Spleen (tissue), 7 donors: ENCODE data around the gene TCHH.

Experiments used
- POLR2A ChIP-seq, 3 donors: fragments of 450-650 bp; IDR thresholded peaks; one replicate each; pipeline ENCODE4 v1.5.1; 2017; ENCODE audit warnings: antibody characterized with exemption in 3 of 3, mild to moderate bottlenecking in 1 of 3
- POLR2AphosphoS5 ChIP-seq, 3 donors: sonication (generic); formaldehyde crosslinking; IDR thresholded peaks; one replicate each; pipeline ENCODE4 v1.5.1; 2017; ENCODE audit warnings: antibody characterized with exemption in 3 of 3
- TF ChIP-seq, protein P1 (sequence below), 11 experiments: fragments of 200-600 bp in 7 of 11; fragments of 450-650 bp in 4 of 11; sonication (generic) in 4 of 11; IDR thresholded peaks in 8 of 11; conservative IDR thresholded peaks in 3 of 11; 1 replicate in 7 of 11; 2 replicates in 4 of 11; pipeline versions ENCODE4 v1.4.0 to v1.8.0; 2016 to 2021; ENCODE audit warnings: antibody characterized with exemption in 11 of 11, inconsistent platforms in 4 of 11, mild to moderate bottlenecking in 1 of 11
- donor health status: DM: no; HTN: no; CAD: no; lungs with moderate emphysema.
- donor health status: DM: no; HTN: no; CAD: no.
- donor health status: DM: no; HTN: no; CAD: no.

DNA sequence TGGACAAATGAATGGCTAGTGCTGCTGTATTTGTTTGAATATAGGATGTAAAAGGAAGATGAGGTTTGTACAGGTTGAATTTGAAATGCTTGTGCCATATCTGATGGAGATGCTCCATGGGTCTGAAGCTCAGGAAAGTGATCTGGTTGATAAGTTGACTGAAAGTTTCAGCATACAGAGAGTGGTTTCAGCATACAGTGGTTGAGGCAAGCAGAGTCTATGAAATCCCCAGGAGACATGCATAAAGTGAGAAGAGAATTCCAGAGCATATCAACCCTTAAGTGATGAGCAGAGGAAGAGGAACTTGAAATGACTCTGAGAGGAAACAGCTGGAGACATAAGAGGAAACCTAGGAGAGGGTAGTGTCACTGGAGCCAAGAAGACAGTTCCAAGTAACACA is 48.1 kb downstream of the TCHH start:
- TF ChIP-seq, protein P1, sequence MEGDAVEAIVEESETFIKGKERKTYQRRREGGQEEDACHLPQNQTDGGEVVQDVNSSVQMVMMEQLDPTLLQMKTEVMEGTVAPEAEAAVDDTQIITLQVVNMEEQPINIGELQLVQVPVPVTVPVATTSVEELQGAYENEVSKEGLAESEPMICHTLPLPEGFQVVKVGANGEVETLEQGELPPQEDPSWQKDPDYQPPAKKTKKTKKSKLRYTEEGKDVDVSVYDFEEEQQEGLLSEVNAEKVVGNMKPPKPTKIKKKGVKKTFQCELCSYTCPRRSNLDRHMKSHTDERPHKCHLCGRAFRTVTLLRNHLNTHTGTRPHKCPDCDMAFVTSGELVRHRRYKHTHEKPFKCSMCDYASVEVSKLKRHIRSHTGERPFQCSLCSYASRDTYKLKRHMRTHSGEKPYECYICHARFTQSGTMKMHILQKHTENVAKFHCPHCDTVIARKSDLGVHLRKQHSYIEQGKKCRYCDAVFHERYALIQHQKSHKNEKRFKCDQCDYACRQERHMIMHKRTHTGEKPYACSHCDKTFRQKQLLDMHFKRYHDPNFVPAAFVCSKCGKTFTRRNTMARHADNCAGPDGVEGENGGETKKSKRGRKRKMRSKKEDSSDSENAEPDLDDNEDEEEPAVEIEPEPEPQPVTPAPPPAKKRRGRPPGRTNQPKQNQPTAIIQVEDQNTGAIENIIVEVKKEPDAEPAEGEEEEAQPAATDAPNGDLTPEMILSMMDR (IDR thresholded peaks at IDR 0.05 in 8 of 11, conservative IDR thresholded peaks at IDR 0.05 in 3 of 11) = no peak
- TF ChIP-seq POLR2AphosphoS5 (IDR thresholded peaks at IDR 0.05) (no peak), POLR2A (IDR thresholded peaks at IDR 0.05) (no peak)
